ENCODE measurements around the gene GPR160. TPM values are rescaled to one million over a fixed set of nuclear protein-coding genes. Genes with fewer than 3 reads are reported as not detected.

The GPR160 gene
- total and polyA plus RNA-seq, 2 of the 13 experiments (the other 11 are each of a cell fraction or from before 2014, with no cell fraction given): 12.1 to 23.2 TPM

- TF ChIP-seq GLMP (CRISPR knock-in tag; IDR thresholded peaks at IDR 0.05; ENCODE audit: borderline replicate concordance): no peak
- peak; percentile 45 for TF ChIP-seq MED8 (CRISPR knock-in tag; IDR thresholded peaks at IDR 0.05; ENCODE audit: insufficient replicate concordance)
- no peak for TF ChIP-seq ZNF883 (CRISPR knock-in tag; IDR thresholded peaks at IDR 0.05; ENCODE audit: not compliant biosample characterization)
- no peak for TF ChIP-seq ZMYM2 (CRISPR knock-in tag; IDR thresholded peaks at IDR 0.05)
- no peak for TF ChIP-seq ZNF816 (CRISPR knock-in tag; IDR thresholded peaks at IDR 0.05; ENCODE audit: borderline replicate concordance)
- TF ChIP-seq MBD4 (IDR thresholded peaks at IDR 0.05; ENCODE audit: borderline replicate concordance, low read length): no peak
- TF ChIP-seq ZBTB8A (CRISPR knock-in tag; IDR thresholded peaks at IDR 0.05; ENCODE audit: borderline replicate concordance, low read depth): no peak
- no peak for TF ChIP-seq ZNF530 (CRISPR knock-in tag; IDR thresholded peaks at IDR 0.05; ENCODE audit: low read depth)
- no peak for TF ChIP-seq ZNF431 (CRISPR knock-in tag; IDR thresholded peaks at IDR 0.05; ENCODE audit: borderline replicate concordance, low read depth)
- TF ChIP-seq ESRRA (CRISPR knock-in tag; IDR thresholded peaks at IDR 0.05; ENCODE audit: low read depth): no peak; the same call in 1 of the 2 replicates
- TF ChIP-seq ATM (IDR thresholded peaks at IDR 0.05; ENCODE audit: borderline replicate concordance): no peak
- no peak for TF ChIP-seq RORA (CRISPR knock-in tag; IDR thresholded peaks at IDR 0.05)
- no peak for TF ChIP-seq ZC3H13 (CRISPR knock-in tag; IDR thresholded peaks at IDR 0.05)
- TF ChIP-seq GMEB1 (CRISPR knock-in tag; IDR thresholded peaks at IDR 0.05; ENCODE audit: borderline replicate concordance): no peak
- TF ChIP-seq U2AF1 (optimal IDR thresholded peaks at IDR 0.05; ENCODE audit: low read depth, low read length): no peak
- TF ChIP-seq ZNF83 (CRISPR knock-in tag; IDR thresholded peaks at IDR 0.05; ENCODE audit: borderline replicate concordance): no peak
- TF ChIP-seq SOX13 (IDR thresholded peaks at IDR 0.05): no peak
- peak in 1 of 2 experiments; percentile 81; a peak in 2 of 4 replicates for TF ChIP-seq SOX13 (CRISPR knock-in tag; conservative IDR thresholded peaks at IDR 0.05 in 1 of 2, IDR thresholded peaks at IDR 0.05 in 1 of 2)
- TF ChIP-seq MATR3 (CRISPR knock-in tag; IDR thresholded peaks at IDR 0.05): no peak
- TF ChIP-seq HMG20B (CRISPR knock-in tag; conservative IDR thresholded peaks at IDR 0.05): peak; percentile 55; the same call in 1 of the 2 replicates
- peak; percentile 80; the same call in 1 of the 2 replicates for TF ChIP-seq FOXJ3 (CRISPR knock-in tag; IDR thresholded peaks at IDR 0.05; ENCODE audit: borderline replicate concordance)
- no peak for TF ChIP-seq ZKSCAN5 (CRISPR knock-in tag; IDR thresholded peaks at IDR 0.05)
- no peak for TF ChIP-seq MLXIP (CRISPR knock-in tag; IDR thresholded peaks at IDR 0.05; ENCODE audit: borderline replicate concordance)
- TF ChIP-seq ZNF24 (IDR thresholded peaks at IDR 0.05): no peak
- no peak for TF ChIP-seq SRY (CRISPR knock-in tag; IDR thresholded peaks at IDR 0.05)
- TF ChIP-seq ZEB1 (IDR thresholded peaks at IDR 0.05; ENCODE audit: insufficient replicate concordance, low read depth): no peak
- no peak for TF ChIP-seq ZNF121 (CRISPR knock-in tag; IDR thresholded peaks at IDR 0.05)
Observed at GRCh38 chr3:170003881-170004356, 33.9 kb upstream of the GPR160 start (continued).
